Astrocyte of the spinal cord (primary cell): ENCODE data around the gene NBEAL1.
"Not testable (repeated sequence)": the region's sequence is repeated elsewhere in the genome, so short reads cannot be mapped to it uniquely, and the experiment has no call there.

ENCODE experiments used
- DNase-seq: peaks from one replicate; pipeline ENCODE4 v3.0.0; 2011; ENCODE audit warnings: low read depth, low spot score
- H3K4me3 ChIP-seq: 2 replicates; pipeline ENCODE4 v1.5.1; 2011; ENCODE audit warnings: low read depth, mild to moderate bottlenecking, low read length, moderate library complexity
- CTCF ChIP-seq: IDR thresholded peaks from 2 replicates; pipeline ENCODE4 v1.5.1; 2012; ENCODE audit warnings: low read depth, mild to moderate bottlenecking, low read length, inconsistent platforms
- in situ Hi-C: cut with HindIII; loops from 2 replicates; pipeline ENCODE4 v1.10.0; 2017; ENCODE audit warnings: low sequenced_read_pairs

NBEAL1 gene

GRCh38 chr2:203209538-203209937 lies 194.9 kb downstream of the NBEAL1 start:
- in situ Hi-C loops, result no loop called here
- H3K4me3 ChIP-seq, result no peak overlapping the region
- TF ChIP-seq CTCF, result no peak
- no peak for DNase-seq

- no peak for DNase-seq
- peak; percentile 74 for TF ChIP-seq CTCF
- H3K4me3 ChIP-seq, result no peak overlapping the region
- in situ Hi-C loops, result no loop called here
These were observed 210.9 kb downstream of the NBEAL1 start for GRCh38 chr2:203225423-203226039.

GRCh38 chr2:203229674-203230073 lies 215.0 kb downstream of the NBEAL1 start:
- DNase-seq, in situ Hi-C loops, H3K4me3 ChIP-seq: not testable (repeated sequence)

- in situ Hi-C loops, result no loop called here
- H3K4me3 ChIP-seq, result peak overlapping the region; percentile 82
- DNase-seq, result no peak
- TF ChIP-seq CTCF, result no peak
These were observed 222.9 kb downstream of the NBEAL1 start for GRCh38 chr2:203237346-203238238.

GRCh38 chr2:203238292-203238703 lies 223.6 kb downstream of the NBEAL1 start:
- no peak for TF ChIP-seq CTCF
- in situ Hi-C loops, result no loop called here
- H3K4me3 ChIP-seq, result peak overlapping the region; percentile 82
- DNase-seq, result no peak

- DNase-seq, result peak; percentile 98
- TF ChIP-seq CTCF, result peak; percentile 48
- H3K4me3 ChIP-seq, result peak within 1 kb of the TSS; percentile 82
- in situ Hi-C loops, result no loop called here
These were observed 224.2 kb downstream of the NBEAL1 start, which contains the start of gene CYP20A1 for GRCh38 chr2:203238704-203239526. TSS of gene CYP20A1 (plus strand) at chr2:203239018. CDS start at chr2:203239063, 45 bp downstream.
